Mesodermal cell (in vitro differentiated cells): Measurements from ENCODE around the gene GTF2H3. TPM values are rescaled to one million over a fixed set of nuclear protein-coding genes. Genes with fewer than 3 reads are reported as not detected.
"Not testable (repeated sequence)": the region's sequence is repeated elsewhere in the genome, so short reads cannot be mapped to it uniquely, and the experiment has no call there.

Experiments
- H3K27ac ChIP-seq: 2 replicates; pipeline ENCODE4 v1.7.0; 2013; ENCODE audit warnings: mild to moderate bottlenecking, low read depth, low read length, moderate library complexity; ENCODE audit not compliant: severe bottlenecking
- H3K36me3 ChIP-seq: 2 replicates; pipeline ENCODE4 v1.7.1; 2013; ENCODE audit warnings: mild to moderate bottlenecking, low read length, moderate library complexity; ENCODE audit not compliant: control insufficient read depth, insufficient read depth
- H3K4me1 ChIP-seq: one replicate; pipeline ENCODE4 v1.7.1; 2013; ENCODE audit warnings: mild to moderate bottlenecking, low read length; ENCODE audit not compliant: insufficient read depth, control insufficient read depth, poor library complexity, severe bottlenecking
- H3K4me3 ChIP-seq: 2 replicates; pipeline ENCODE4 v1.7.0; 2013; ENCODE audit warnings: low read length, control low read depth, mild to moderate bottlenecking; ENCODE audit not compliant: insufficient read depth, poor library complexity, severe bottlenecking; ENCODE audit errors: extremely low read depth
- H3K9me3 ChIP-seq: 2 replicates; pipeline ENCODE4 v1.7.1; 2013; ENCODE audit warnings: mild to moderate bottlenecking, low read length, moderate library complexity; ENCODE audit not compliant: control insufficient read depth
- WGBS, 2 experiments: methylation state at CpG; one replicate each; pipeline ENCODE4 v1.1.5; 2013; ENCODE audit warnings: missing lambda C conversion rate in 2 of 2; ENCODE audit not compliant: insufficient coverage in 2 of 2; 5-methylcytosine and 5-hydroxymethylcytosine counted together
- polyA plus RNA-seq, 2 experiments: library from polyadenylated mRNA; stranded (reverse); fragments of 50-300 nt; gene quantifications; one replicate each; pipeline ENCODE4 v1.2.3, GENCODE V29; 2013

The GTF2H3 gene
- 22.4 TPM for polyA plus RNA-seq (2013, experiment 1 of 2)
- 24.6 TPM for polyA plus RNA-seq (2013, experiment 2 of 2)

DNA sequence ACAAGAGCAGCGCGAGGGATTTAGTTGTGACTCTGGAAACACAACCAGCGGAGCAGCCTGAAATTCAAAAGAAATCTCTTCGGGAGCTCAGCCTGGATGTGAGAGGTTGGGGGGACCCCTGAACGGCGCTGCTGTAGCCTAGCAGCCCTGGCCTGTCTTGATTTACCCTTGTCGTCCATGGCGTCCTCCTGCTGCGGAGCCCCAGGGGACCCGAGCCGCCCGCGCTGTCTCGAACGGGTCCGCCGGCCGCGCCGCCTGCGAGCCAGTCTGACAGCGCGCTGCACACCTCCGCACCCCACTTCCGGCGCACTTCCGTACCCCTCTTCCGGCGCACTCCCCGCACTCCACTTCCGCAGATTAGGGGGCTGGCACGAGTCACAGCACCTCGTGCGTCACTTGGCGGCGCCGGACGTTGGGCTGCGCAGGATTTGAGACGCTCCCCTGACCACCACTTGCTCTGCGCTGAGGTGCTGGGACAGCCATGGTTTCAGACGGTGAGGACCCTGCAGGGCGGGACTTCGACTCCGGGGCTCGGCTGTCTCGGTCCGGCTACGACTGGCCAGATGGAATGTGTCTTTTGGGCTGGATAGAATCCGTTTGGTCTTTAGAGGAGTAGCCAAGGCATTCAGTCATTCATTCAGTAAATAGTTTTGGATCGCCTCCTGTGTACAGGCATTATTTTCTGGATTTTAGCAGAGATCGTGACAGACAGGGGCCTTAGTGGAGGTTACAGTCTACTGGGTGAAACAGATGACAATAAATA lies at the start of gene GTF2H3, which contains the start of gene EIF2B1:
Gene GTF2H3, plus strand, starts transcription at position 451 of the 763 bp plus-strand sequence. Its CDS starts 31 bp downstream, at position 482.
Gene EIF2B1, minus strand, starts transcription at position 308 of the 763 bp plus-strand sequence. Its CDS starts 129 bp downstream, at position 179.
- no peaks in the 10 kb centered on the region for H3K9me3 ChIP-seq
- peak within 1 kb of the TSS; percentile 96 for H3K4me3 ChIP-seq
- H3K4me1 ChIP-seq = peaks cover 6% of the 10 kb centered on the region
- peaks cover 42% of the 10 kb centered on the region for H3K36me3 ChIP-seq
- peak within 1 kb of the TSS; percentile 85 for H3K27ac ChIP-seq
- 0% methylated on average over 39 to 50 of the region's 52 CpGs for WGBS, 2 experiments

DNA sequence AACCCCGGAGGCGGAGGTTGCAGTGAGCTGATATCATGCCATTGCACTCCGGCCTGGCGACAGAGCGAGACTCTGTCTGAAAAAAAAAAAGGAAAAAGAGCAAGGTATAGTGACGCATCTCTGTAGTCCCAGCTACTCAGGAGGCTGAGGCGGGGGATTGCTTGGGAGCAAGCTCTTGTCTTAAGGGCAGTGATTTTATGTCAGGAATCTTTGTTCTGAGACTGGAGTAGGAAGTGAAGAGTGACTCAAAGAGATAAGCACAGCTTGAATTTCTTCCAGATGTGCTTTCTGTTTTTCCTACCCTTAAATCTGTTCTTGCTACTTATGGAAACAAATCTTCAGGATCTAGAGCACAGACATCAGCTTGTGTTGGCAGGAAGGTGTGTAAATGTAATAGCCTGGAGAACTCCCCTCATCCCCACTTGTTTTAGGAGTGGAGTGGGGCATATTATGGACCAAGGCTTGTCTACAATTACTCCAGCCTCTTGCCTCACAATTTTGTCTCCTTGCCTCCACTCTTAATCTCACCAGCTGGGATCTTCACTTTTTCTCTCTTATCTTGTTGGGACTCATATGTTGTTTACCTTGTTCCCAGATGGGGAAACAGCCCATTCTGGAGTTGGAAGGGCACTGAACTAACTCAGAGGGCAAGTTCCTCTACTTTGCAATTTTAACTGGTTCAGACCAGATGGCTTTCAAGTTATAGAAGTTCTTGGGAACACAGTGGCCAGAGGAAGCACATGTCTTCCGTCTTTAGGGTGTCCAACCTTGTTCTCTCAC lies 41.7 kb upstream of the GTF2H3 start:
- H3K27ac ChIP-seq = peak overlapping the region; percentile 29
- no peak overlapping the region for H3K4me3 ChIP-seq
- H3K36me3 ChIP-seq = peaks cover 95% of the 10 kb centered on the region
- H3K4me1 ChIP-seq = peaks cover 21% of the 10 kb centered on the region
- WGBS, 2 experiments = 83 to 90% methylated on average over 7 to 8 of the region's 8 CpGs
- H3K9me3 ChIP-seq = no peaks in the 10 kb centered on the region

DNA sequence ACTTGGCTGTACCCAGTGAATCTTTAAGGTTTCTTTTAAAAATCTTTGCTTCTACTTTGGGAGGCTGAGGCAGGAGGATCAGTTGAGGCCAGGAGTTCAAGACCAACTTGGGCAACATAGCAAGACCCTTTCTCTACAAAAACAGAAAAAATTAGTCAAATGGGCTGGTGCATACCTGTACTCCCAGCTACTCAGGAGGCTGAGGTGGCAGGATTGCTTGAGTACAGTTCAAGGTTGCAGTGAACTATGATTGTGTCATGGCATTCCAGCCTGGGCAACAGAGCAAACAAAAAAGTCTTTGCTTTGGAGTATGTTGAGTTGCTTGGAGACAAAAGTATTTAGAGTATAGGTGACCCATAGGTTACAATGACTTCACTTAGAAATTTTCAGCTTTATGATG lies 37.9 kb upstream of the GTF2H3 start:
- H3K4me3 ChIP-seq = no peak overlapping the region
- H3K27ac ChIP-seq = no peak overlapping the region
- H3K9me3 ChIP-seq = no peaks in the 10 kb centered on the region
- H3K4me1 ChIP-seq = peaks cover 14% of the 10 kb centered on the region
- peaks cover 78% of the 10 kb centered on the region for H3K36me3 ChIP-seq

DNA sequence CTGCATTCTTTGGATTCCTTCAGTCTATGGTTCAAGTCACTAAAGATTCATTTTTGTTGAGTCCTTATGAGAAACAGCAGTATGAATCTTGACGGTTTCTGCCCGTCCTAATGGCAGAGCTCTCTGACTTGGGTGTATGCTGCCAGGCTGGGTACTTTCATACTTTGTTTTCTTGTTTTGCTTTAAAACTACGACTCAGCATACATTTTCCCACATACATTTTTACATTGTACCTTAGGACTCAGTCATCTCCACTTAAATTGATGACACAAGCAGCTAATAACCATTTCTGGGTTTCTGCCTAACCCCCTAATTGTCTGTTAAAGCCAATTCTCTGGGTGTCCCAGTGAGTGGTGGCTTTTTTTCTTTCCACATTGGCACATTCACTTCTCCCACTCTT lies 36.5 kb upstream of the GTF2H3 start:
- peaks cover 1% of the 10 kb centered on the region for H3K4me1 ChIP-seq
- H3K36me3 ChIP-seq = peaks cover 64% of the 10 kb centered on the region
- H3K4me3 ChIP-seq = no peak overlapping the region
- no peaks in the 10 kb centered on the region for H3K9me3 ChIP-seq
- 93 to 100% methylated on average over 3 of the region's 3 CpGs for WGBS, 2 experiments
- H3K27ac ChIP-seq = no peak overlapping the region

DNA sequence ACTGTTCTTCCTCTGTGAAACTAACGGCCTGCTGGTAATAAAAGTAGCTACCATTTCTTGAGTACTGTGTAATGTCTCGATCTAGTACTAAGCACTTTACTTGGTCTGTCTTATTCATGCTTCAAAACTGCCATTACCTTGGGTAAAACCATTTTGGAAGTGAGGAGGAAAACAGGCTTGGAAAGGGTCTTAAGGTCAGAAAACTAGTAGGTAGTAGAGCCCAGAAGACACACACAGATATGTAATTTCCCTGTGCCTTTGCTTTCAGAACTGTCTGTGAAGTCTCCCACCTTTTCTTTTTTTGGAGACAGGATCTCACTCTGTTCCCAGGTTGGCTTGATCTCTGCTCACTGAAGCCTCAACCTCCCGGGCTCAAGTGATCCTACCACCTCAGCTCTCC lies 35.1 kb upstream of the GTF2H3 start:
- 97 to 100% methylated on average over 2 of the region's 3 CpGs for WGBS, 2 experiments
- no peaks in the 10 kb centered on the region for H3K9me3 ChIP-seq
- H3K27ac ChIP-seq = peak overlapping the region; percentile 53
- peaks cover 51% of the 10 kb centered on the region for H3K36me3 ChIP-seq
- no peak overlapping the region for H3K4me3 ChIP-seq
- no peaks in the 10 kb centered on the region for H3K4me1 ChIP-seq

DNA sequence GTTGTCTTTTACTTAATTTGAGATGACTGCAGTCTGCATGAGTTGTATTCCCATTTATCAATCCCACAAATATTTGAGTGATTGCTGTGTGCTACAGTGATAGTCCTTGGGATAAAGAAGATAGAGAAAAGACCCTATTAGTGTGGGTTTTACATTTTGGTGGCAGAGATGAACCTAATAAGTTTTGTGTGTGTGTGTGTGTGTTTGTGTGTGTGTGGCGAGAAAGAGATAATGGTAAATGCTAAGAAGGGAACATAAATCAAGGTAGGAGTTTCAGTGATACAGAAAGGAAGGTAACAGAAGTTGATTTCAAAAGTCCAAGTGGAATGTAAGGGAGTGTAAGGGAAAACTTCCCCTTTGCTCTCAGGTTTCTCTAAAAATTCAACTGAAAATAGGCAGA lies 34.3 kb upstream of the GTF2H3 start:
- Histone ChIP-seq H3K36me3 (peaks cover 51% of the 10 kb centered on the region), H3K4me1 (peaks cover 2% of the 10 kb centered on the region), H3K27ac (peak overlapping the region; percentile 32), H3K9me3 (no peaks in the 10 kb centered on the region), H3K4me3 (no peak overlapping the region)
- WGBS, 2 experiments = 73 to 100% methylated on average over 1 of the region's 1 CpG

DNA sequence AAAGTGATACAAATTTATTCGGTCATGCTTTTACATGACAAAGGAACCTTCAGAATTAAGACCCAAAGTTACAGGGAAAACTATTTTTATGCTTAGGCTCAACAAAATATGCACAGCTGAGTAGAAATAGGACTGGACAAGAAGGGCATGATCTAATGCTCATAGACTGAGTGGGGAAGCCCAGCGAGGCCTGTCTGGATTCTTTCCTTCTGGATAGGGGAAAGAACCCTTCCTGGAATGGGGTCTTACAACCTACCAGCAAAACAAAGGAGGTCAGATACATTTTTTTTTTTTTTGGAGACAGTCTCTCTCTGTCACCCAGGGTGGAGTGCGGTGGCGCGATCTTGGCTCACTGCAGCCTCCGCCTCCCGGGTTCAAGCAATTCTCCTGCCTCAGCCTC lies 33.9 kb upstream of the GTF2H3 start:
- Histone ChIP-seq H3K27ac (no peak overlapping the region), H3K9me3 (no peaks in the 10 kb centered on the region), H3K4me3 (no peak overlapping the region), H3K36me3 (peaks cover 52% of the 10 kb centered on the region), H3K4me1 (peaks cover 2% of the 10 kb centered on the region)
- 87 to 100% methylated on average over 1 to 7 of the region's 7 CpGs for WGBS, 2 experiments

DNA sequence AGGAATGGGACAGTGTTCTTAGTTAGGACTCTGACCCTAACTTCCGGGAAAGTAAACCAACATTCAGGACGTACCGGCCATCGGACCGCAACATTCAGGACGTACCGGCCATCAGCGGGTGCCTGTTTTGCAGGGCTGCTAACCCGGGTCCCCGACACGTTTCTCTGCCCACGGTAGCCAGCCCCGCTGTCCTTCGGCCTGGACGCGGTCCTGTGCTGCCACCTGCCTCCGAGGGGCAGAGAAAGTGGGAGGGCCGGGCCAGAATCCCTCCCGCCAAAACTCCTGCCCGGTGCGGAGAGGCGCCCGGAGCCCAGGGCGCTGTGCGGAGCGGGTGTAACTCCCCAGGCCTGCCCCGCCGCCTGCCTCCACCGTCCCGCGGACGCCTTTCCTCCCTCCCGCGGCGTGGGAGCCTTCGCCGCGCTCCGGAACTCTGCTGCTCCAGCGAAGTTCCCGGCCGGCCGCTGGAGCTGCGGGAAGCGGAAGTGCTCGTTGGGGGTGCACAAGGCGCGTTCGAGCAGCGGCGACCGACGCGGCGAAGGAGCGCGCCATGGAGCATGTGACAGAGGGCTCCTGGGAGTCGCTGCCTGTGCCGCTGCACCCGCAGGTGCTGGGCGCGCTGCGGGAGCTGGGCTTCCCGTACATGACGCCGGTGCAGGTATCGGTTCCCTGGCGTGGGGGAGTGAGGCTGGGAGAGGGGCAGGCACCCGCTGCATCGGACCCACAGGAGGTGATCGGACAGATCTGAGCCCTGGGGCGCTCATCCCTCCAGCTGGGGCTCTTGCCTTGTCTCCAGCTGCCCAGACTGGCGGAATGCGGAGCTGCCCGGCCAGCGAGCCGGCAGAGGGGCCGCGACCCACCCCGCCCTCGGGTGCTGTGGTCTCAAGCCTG lies 31.8 kb upstream of the GTF2H3 start, which contains the start of gene DDX55:
Gene DDX55, plus strand, starts transcription at position 498 of the 888 bp plus-strand sequence. Its CDS starts 50 bp downstream, at position 548.
- peaks cover 2% of the 10 kb centered on the region for H3K4me1 ChIP-seq
- H3K9me3 ChIP-seq = no peaks in the 10 kb centered on the region
- H3K27ac ChIP-seq = peak within 1 kb of the TSS; percentile 82
- peak within 1 kb of the TSS; percentile 100 for H3K4me3 ChIP-seq
- peaks cover 54% of the 10 kb centered on the region for H3K36me3 ChIP-seq
- 0 to 1% methylated on average over 57 to 69 of the region's 81 CpGs for WGBS, 2 experiments

DNA sequence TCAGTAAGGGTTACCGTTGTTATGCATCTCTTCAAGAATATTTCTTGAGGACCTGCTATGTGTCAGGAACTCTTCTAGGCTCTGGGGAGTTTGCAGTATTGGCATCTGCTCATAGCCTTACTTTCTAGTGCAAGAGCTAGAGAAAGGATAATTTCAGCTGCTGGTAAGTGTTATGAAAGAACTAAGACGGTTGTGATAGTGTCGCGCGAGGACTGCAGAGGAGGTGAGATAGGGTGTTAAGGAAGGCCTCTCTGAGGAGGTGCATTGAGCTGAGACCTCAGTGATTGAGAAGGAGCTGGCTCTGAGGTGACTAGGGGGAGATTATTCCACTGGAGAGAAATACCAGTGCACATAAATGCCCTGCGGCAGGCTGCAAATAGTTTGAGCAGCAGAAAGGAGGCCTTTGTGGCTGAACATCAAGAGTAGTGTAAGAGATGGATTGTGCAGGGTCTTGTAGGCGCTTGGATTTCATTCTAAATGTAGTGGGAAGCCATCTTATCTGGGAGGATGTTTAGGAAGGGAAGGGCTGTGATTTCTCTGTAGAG lies 30.9 kb upstream of the GTF2H3 start:
- peak overlapping the region; percentile 82 for H3K27ac ChIP-seq
- peaks cover 54% of the 10 kb centered on the region for H3K36me3 ChIP-seq
- WGBS, 2 experiments = 16 to 27% methylated on average over 6 of the region's 7 CpGs
- H3K9me3 ChIP-seq = no peaks in the 10 kb centered on the region
- H3K4me1 ChIP-seq = peaks cover 2% of the 10 kb centered on the region
- peak overlapping the region; percentile 100 for H3K4me3 ChIP-seq

DNA sequence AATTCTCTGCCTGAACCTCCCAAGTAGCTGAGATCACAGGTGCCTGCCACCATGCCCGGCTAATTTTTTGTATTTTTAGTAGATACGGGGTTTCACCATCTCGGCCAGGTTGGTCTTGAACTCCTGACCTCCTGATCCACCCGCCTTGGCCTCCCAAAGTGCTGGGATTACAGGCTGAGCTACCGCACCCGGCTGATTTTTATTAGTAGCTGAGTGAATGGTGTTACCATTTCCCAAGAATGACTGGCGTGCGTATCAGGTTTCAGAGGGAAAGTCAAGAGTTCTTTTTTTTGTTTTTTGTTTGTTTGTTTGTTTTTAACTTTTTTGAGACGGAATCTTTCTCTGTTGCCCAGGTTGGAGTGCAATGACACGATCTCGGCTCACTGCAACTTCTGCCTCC lies 30.1 kb upstream of the GTF2H3 start:
- WGBS, 2 experiments = 91 to 98% methylated on average over 5 to 10 of the region's 11 CpGs
- not testable (repeated sequence) for H3K27ac ChIP-seq, H3K9me3 ChIP-seq, H3K4me1 ChIP-seq, H3K4me3 ChIP-seq
- H3K36me3 ChIP-seq = peaks cover 54% of the 10 kb centered on the region
